HG02642 (cell line): Measurements from ENCODE around the gene FADS2.
A peak's percentile ranks its signal among the peaks of the same experiment; 100 is the strongest.

Experiments used
- ATAC-seq: cut with Tn5 transposase; IDR thresholded peaks from one replicate; pipeline ENCODE4 v1.9.1; 2021; ENCODE audit warnings: mild to moderate bottlenecking; ENCODE audit not compliant: unreplicated experiment, poor library complexity

Gene FADS2

GRCh38 chr11:61827571-61828378 is at the start of gene FADS2:
FADS2 (plus strand) TSS chr11:61828300; CDS start chr11:61828391, 91 bp downstream.
- peak; percentile 73 for ATAC-seq

- ATAC-seq = no peak
These were observed 49.7 kb upstream of the FADS2 start for GRCh38 chr11:61778357-61778886.

- ATAC-seq = no peak
These were observed 49.0 kb upstream of the FADS2 start for GRCh38 chr11:61778920-61779650.

GRCh38 chr11:61779666-61780525 is 48.2 kb upstream of the FADS2 start:
- ATAC-seq = no peak

GRCh38 chr11:61780581-61781162 is 47.4 kb upstream of the FADS2 start:
- ATAC-seq = no peak

- ATAC-seq = no peak
These were observed 46.5 kb upstream of the FADS2 start for GRCh38 chr11:61781585-61781984.

GRCh38 chr11:61782299-61782698 is 45.8 kb upstream of the FADS2 start:
- no peak for ATAC-seq

GRCh38 chr11:61782841-61783240 is 45.3 kb upstream of the FADS2 start:
- ATAC-seq = no peak

- ATAC-seq = no peak
These were observed 44.2 kb upstream of the FADS2 start for GRCh38 chr11:61783717-61784505.

- ATAC-seq = no peak
These were observed 43.6 kb upstream of the FADS2 start for GRCh38 chr11:61784506-61784805.

GRCh38 chr11:61785837-61786402 is 42.2 kb upstream of the FADS2 start:
- no peak for ATAC-seq

- no peak for ATAC-seq
These were observed 40.1 kb upstream of the FADS2 start for GRCh38 chr11:61787928-61788491.

GRCh38 chr11:61791737-61792309 is 36.3 kb upstream of the FADS2 start:
- ATAC-seq = peak; percentile 33

- ATAC-seq = peak; percentile 87
These were observed 35.6 kb upstream of the FADS2 start, which contains the start of the genes FEN1 and TMEM258 for GRCh38 chr11:61792310-61793082. FEN1 (plus strand) TSS chr11:61792911; CDS start chr11:61795362, 2,451 bp downstream. TMEM258 (minus strand) TSS chr11:61792599; CDS start chr11:61792558, 41 bp downstream.

- no peak for ATAC-seq
These were observed 34.8 kb upstream of the FADS2 start for GRCh38 chr11:61793083-61793828.

GRCh38 chr11:61793829-61794204 is 34.3 kb upstream of the FADS2 start:
- ATAC-seq = no peak

- ATAC-seq = no peak
These were observed 33.5 kb upstream of the FADS2 start for GRCh38 chr11:61794579-61794978.
